GM23248 (cell line): Measurements from ENCODE around the gene MAP1A. TPM values are rescaled to one million over a fixed set of nuclear protein-coding genes. Genes with fewer than 3 reads are reported as not detected.
"Not testable (repeated sequence)": the region's sequence is repeated elsewhere in the genome, so short reads cannot be mapped to it uniquely, and the experiment has no call there.

Source experiments
- DNase-seq: peaks from one replicate; pipeline ENCODE4 v3.0.0-alpha.2; 2015
- H2AFZ ChIP-seq: fragments of 200-600 bp; sonication (generic); 2 replicates; pipeline ENCODE4 v1.6.1; 2016; ENCODE audit warnings: antibody characterized with exemption
- H3F3A ChIP-seq: fragments of 200-600 bp; sonication (generic); 2 replicates; pipeline ENCODE4 v1.6.1; 2016; ENCODE audit warnings: mild to moderate bottlenecking, antibody characterized with exemption, mixed run types; ENCODE audit not compliant: insufficient read depth
- H3K27ac ChIP-seq: fragments of 200-600 bp; sonication (generic); 2 replicates; pipeline ENCODE4 v1.5.1; 2016; ENCODE audit warnings: mild to moderate bottlenecking
- H3K27me3 ChIP-seq: fragments of 200-600 bp; sonication (generic); replicated peaks from 2 replicates; pipeline ENCODE4 v1.6.1; 2016; ENCODE audit warnings: mild to moderate bottlenecking; ENCODE audit not compliant: insufficient read depth
- H3K36me3 ChIP-seq: fragments of 200-600 bp; sonication (generic); 2 replicates; pipeline ENCODE4 v1.6.1; 2016; ENCODE audit warnings: low read depth, mild to moderate bottlenecking
- H3K4me1 ChIP-seq: fragments of 200-600 bp; sonication (generic); 2 replicates; pipeline ENCODE4 v1.6.1; 2016; ENCODE audit warnings: mild to moderate bottlenecking; ENCODE audit not compliant: insufficient read depth
- H3K4me2 ChIP-seq: fragments of 200-600 bp; sonication (generic); one replicate; pipeline ENCODE4 v1.6.1; 2016; ENCODE audit warnings: mild to moderate bottlenecking; ENCODE audit not compliant: unreplicated experiment
- H3K4me3 ChIP-seq: fragments of 200-600 bp; sonication (generic); 2 replicates; pipeline ENCODE4 v1.5.1; 2016; ENCODE audit warnings: mild to moderate bottlenecking
- H3K79me2 ChIP-seq: fragments of 200-600 bp; sonication (generic); 2 replicates; pipeline ENCODE4 v1.6.1; 2016; ENCODE audit warnings: mild to moderate bottlenecking; ENCODE audit not compliant: insufficient read depth
- H3K9ac ChIP-seq: fragments of 200-600 bp; sonication (generic); 2 replicates; pipeline ENCODE4 v1.6.1; 2016; ENCODE audit warnings: mild to moderate bottlenecking
- H3K9me2 ChIP-seq: fragments of 200-600 bp; sonication (generic); 2 replicates; pipeline ENCODE4 v1.6.1; 2016; ENCODE audit warnings: mixed run types, mild to moderate bottlenecking, moderate library complexity; ENCODE audit not compliant: insufficient read depth
- H3K9me3 ChIP-seq: fragments of 200-600 bp; sonication (generic); one replicate; pipeline ENCODE4 v1.6.1; 2017; ENCODE audit warnings: low read depth
- H4K20me1 ChIP-seq: fragments of 200-600 bp; sonication (generic); 2 replicates; pipeline ENCODE4 v1.6.0; 2016; ENCODE audit not compliant: insufficient read depth
- WGBS, 2 experiments: methylation state at CpG; one replicate each; pipeline ENCODE4 v1.1.6; 2015 to 2017; ENCODE audit warnings: low lambda C conversion rate in 2 of 2, low coverage in 1 of 2; ENCODE audit errors: missing lambda C conversion rate in 2 of 2; 5-methylcytosine and 5-hydroxymethylcytosine counted together
- in situ Hi-C: fragments of 300-500 bp; cut with MboI; formaldehyde crosslinking; loops from 2 replicates; pipeline ENCODE4 v1.15.0; 2020
- polyA plus RNA-seq: library from polyadenylated mRNA; unstranded; fragments of >200 nt; fragmentation: Nextera tagmentation; extraction: Ambion mirVana; gene quantifications from 2 replicates; pipeline ENCODE4 v1.2.1, GENCODE V29; 2016
- total RNA-seq: library from RNA; depleted of rRNA; stranded (reverse); fragments of >200 nt; shearing (Covaris generic); gene quantifications from 2 replicates; pipeline ENCODE4 v1.2.3, GENCODE V29; 2014; rRNA removed

MAP1A gene
- total and polyA plus RNA-seq, 2 experiments from 2014 or later, result 30.3 to 61.9 TPM

DNA sequence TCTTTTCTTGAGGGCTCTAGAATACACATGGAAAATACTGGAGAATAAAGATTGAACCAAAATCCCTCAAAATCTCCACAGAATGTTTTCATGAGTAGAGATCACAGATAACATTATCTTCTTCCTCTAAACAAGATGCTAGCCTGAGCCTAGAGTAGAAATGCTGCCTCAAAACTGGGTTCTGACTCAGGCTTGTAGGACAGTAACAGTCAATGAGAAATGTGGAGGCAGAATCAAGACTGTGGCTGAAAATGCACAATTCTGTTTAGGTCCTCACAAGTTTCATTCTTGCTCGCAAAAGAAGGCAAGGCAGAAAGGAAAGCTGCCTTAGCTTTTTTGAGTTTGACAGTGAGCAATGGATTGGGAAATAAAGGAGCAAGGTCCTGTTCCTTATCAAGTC, 57.2 kb downstream of the MAP1A start:
- H4K20me1 ChIP-seq, H3K4me2 ChIP-seq, H3K36me3 ChIP-seq, H3K27me3 ChIP-seq, DNase-seq, H3K9me2 ChIP-seq, H3K9me3 ChIP-seq, H3K27ac ChIP-seq, H3K79me2 ChIP-seq, H3F3A ChIP-seq, in situ Hi-C loops, H3K4me3 ChIP-seq, H3K9ac ChIP-seq, H2AFZ ChIP-seq, H3K4me1 ChIP-seq: not testable (repeated sequence)
- WGBS, 2 experiments, result no CpG with 5 or more reads among the region's 1 CpG

Other genes starting within 250 kb of the MAP1A start
- gene TGM7, start 215.4 kb upstream of the MAP1A start, total RNA-seq, result not detected in 2 replicates
- not detected in 2 replicates for gene TGM7, start 215.4 kb upstream of the MAP1A start, polyA plus RNA-seq
- 7.7 and 9.9 TPM in 2 replicates for gene LCMT2, start 187.0 kb upstream of the MAP1A start, total RNA-seq
- gene LCMT2, start 187.0 kb upstream of the MAP1A start, polyA plus RNA-seq, result 7.4 and 8.4 TPM in 2 replicates
- gene ZSCAN29, start 146.6 kb upstream of the MAP1A start, total RNA-seq, result 11.6 and 18.7 TPM in 2 replicates
- 5.8 and 6.0 TPM in 2 replicates for gene ZSCAN29, start 146.6 kb upstream of the MAP1A start, polyA plus RNA-seq
- 3.7 and 6.3 TPM in 2 replicates for gene TUBGCP4, start 146.5 kb upstream of the MAP1A start, total RNA-seq
- gene TUBGCP4, start 146.5 kb upstream of the MAP1A start, polyA plus RNA-seq, result 12.6 and 13.1 TPM in 2 replicates
- gene TP53BP1, start 24.5 kb upstream of the MAP1A start, total RNA-seq, result 46.4 and 56.8 TPM in 2 replicates
- gene TP53BP1, start 24.5 kb upstream of the MAP1A start, polyA plus RNA-seq, result 20.1 and 20.4 TPM in 2 replicates
- gene PPIP5K1, start 72.6 kb downstream of the MAP1A start, total RNA-seq, result 8.0 and 13.1 TPM in 2 replicates
- 7.0 and 8.2 TPM in 2 replicates for gene PPIP5K1, start 72.6 kb downstream of the MAP1A start, polyA plus RNA-seq
- gene CKMT1B, start 76.4 kb downstream of the MAP1A start, total RNA-seq, result not detected in 2 replicates
- not detected in 2 replicates for gene CKMT1B, start 76.4 kb downstream of the MAP1A start, polyA plus RNA-seq
- gene STRC, start 101.2 kb downstream of the MAP1A start, total RNA-seq, result under 0.01 TPM in 1 of 2 replicates, not detected in the other
- 0.08 TPM in 1 of 2 replicates, not detected in the other for gene STRC, start 101.2 kb downstream of the MAP1A start, polyA plus RNA-seq
- gene CATSPER2, start 131.2 kb downstream of the MAP1A start, total RNA-seq, result 0.38 TPM in 1 of 2 replicates, not detected in the other
- gene CATSPER2, start 131.2 kb downstream of the MAP1A start, polyA plus RNA-seq, result 1.2 and 1.7 TPM in 2 replicates
- not detected in 2 replicates for gene CKMT1A, start 176.3 kb downstream of the MAP1A start, total RNA-seq
- gene CKMT1A, start 176.3 kb downstream of the MAP1A start, polyA plus RNA-seq, result not detected in 2 replicates
- 215 and 224 TPM in 2 replicates for gene PDIA3, start 228.8 kb downstream of the MAP1A start, total RNA-seq
- 1,087 and 1,111 TPM in 2 replicates for gene PDIA3, start 228.8 kb downstream of the MAP1A start, polyA plus RNA-seq